Measurements from ENCODE around the gene TCF3. TPM values are rescaled to one million over a fixed set of nuclear protein-coding genes. Genes with fewer than 3 reads are reported as not detected.
"Not testable (repeated sequence)": the region's sequence is repeated elsewhere in the genome, so short reads cannot be mapped to it uniquely, and the experiment has no call there.

TCF3 gene
- total RNA-seq, 6 donors from 2014 or later: 32.9 to 88.2 (median 53.3) TPM

GRCh38 chr19:1646149-1646548 is 6.3 kb downstream of the TCF3 start:
- WGBS, 2 donors: 95 to 97% methylated on average over 19 to 21 of the region's 24 CpGs
- no peaks in the 10 kb centered on the region for H3K27me3 ChIP-seq
- peaks cover 9 to 14% (median 10%) of the 10 kb centered on the region in 4 donors for H3K4me1 ChIP-seq
- H3K4me3 ChIP-seq: no peak overlapping the region
- peaks cover 0 to 58% (median 30%) of the 10 kb centered on the region in 4 donors for H3K36me3 ChIP-seq
- no peaks in the 10 kb centered on the region for H3K9me3 ChIP-seq
- DNase-seq (peak in 1 of 2 donors; percentile 76), ATAC-seq (ENCODE audit: low FRiP score in 2 of 2) (no peak)
- TF ChIP-seq POLR2A (IDR thresholded peaks at IDR 0.05) (no peak), EP300 (IDR thresholded peaks at IDR 0.05) (no peak), CTCF (IDR thresholded peaks at IDR 0.05) (no peak), POLR2AphosphoS5 (IDR thresholded peaks at IDR 0.05) (no peak)
- H3K27ac ChIP-seq: no peak overlapping the region

DNA sequence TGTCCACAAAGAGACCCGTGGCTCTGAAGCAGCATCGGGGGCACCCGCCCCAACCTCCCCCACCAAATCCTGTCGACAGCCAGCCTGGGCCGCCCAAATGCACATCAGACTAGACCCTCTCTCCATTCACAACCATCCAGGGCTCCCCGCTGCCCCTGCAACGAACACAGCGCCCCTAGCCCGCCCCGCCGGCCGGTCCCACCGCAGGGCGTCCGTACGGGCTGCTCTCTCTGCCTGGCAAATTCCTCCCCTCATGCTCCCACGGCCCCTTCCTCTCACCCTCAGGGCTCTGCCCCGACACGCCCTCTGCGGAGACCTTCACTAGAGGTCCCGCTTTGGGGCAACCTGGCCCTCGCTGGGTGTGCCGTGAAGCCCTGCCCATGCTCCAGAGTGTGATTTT is 7.1 kb downstream of the TCF3 start:
- Histone ChIP-seq H3K4me3 (no peak overlapping the region), H3K27ac (no peak overlapping the region), H3K9me3 (no peaks in the 10 kb centered on the region), H3K4me1 (peaks cover under 1 to 6% (median 1%) of the 10 kb centered on the region in 4 donors), H3K36me3 (peaks cover 0 to 60% (median 32%) of the 10 kb centered on the region in 4 donors), H3K27me3 (no peaks in the 10 kb centered on the region)
- ATAC-seq (ENCODE audit: low FRiP score in 2 of 2): no peak
- WGBS, 2 donors: 92 to 95% methylated on average over 14 to 22 of the region's 23 CpGs
- DNase-seq: peak in 1 of 2 donors; percentile 78
- TF ChIP-seq CTCF (IDR thresholded peaks at IDR 0.05) (no peak), EP300 (IDR thresholded peaks at IDR 0.05) (no peak), POLR2A (IDR thresholded peaks at IDR 0.05) (no peak), POLR2AphosphoS5 (IDR thresholded peaks at IDR 0.05) (no peak)

DNA sequence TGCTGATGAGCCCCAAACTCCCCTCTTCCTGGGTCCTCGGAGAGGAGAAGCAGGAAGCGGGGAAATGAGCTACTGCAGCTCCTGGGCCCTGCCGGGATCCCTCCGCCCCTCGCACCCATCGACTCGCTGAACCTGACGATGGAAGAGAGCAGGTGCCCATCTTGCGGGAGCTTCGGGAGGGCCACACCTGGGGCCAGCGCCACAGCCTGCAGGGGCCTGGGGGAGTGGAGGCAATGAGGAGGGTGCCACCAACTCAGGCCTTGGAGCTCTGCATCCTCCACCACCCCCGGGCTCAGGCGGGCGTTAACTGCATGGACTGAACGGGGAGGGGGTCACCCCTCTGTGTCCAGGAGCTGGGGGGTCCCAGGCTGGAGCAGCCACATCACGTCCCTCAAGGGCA is 8.3 kb downstream of the TCF3 start:
- Histone ChIP-seq H3K9me3 (no peaks in the 10 kb centered on the region), H3K36me3 (peaks cover 0 to 60% (median 30%) of the 10 kb centered on the region in 4 donors), H3K27me3 (no peaks in the 10 kb centered on the region), H3K4me1 (no peaks in the 10 kb centered on the region), H3K27ac (no peak overlapping the region), H3K4me3 (no peak overlapping the region)
- TF ChIP-seq POLR2AphosphoS5 (IDR thresholded peaks at IDR 0.05) (no peak), CTCF (IDR thresholded peaks at IDR 0.05) (no peak), POLR2A (IDR thresholded peaks at IDR 0.05) (no peak), EP300 (IDR thresholded peaks at IDR 0.05) (no peak)
- ATAC-seq (ENCODE audit: low FRiP score in 2 of 2) (no peak), DNase-seq (peak in 1 of 2 donors; percentile 78)
- WGBS, 2 donors: 92 to 94% methylated on average over 12 of the region's 16 CpGs

DNA sequence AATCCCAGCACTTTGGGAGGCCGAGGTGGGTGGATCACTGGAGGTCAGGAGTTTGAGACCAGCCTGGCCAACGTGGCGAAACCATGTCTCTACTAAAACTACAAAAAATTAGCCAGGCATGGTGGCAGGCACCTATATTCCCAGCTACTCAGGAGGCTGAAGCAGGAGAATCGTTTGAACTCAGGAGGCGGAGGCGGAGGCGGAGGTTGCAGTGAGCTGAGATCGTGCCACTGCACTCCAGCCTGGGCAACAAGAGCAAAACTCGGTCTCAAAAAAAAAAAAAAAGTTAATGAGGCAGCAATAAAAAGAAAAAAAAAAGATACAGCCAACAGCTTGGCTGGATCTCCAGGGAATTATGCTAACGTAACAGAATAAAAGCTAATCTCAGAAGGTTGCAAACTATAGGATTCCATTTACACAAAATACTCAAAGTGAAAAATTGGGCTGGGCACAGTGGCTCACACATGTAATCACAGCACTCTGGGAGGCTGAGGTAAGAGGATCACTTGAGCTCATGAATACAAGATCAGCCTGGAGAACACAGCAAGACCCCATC is 11.4 kb downstream of the TCF3 start:
- H3K4me3 ChIP-seq: not testable (repeated sequence)

GRCh38 chr19:1636325-1637236 is 15.8 kb downstream of the TCF3 start:
- DNase-seq (no peak), ATAC-seq (ENCODE audit: low FRiP score in 2 of 2) (no peak)
- H3K27ac ChIP-seq: no peak overlapping the region
- H3K9me3 ChIP-seq: no peaks in the 10 kb centered on the region
- H3K4me3 ChIP-seq: no peak overlapping the region
- TF ChIP-seq CTCF (IDR thresholded peaks at IDR 0.05) (no peak), POLR2AphosphoS5 (IDR thresholded peaks at IDR 0.05) (no peak), EP300 (IDR thresholded peaks at IDR 0.05) (no peak), POLR2A (IDR thresholded peaks at IDR 0.05) (no peak)
- H3K36me3 ChIP-seq: peaks cover 0 to 52% (median 26%) of the 10 kb centered on the region in 4 donors
- no peaks in the 10 kb centered on the region for H3K4me1 ChIP-seq
- WGBS, 2 donors: 92 to 95% methylated on average over 15 to 24 of the region's 34 CpGs
- H3K27me3 ChIP-seq: no peaks in the 10 kb centered on the region

More for the DNA sequence above, 11.4 kb downstream of the TCF3 start:
- H3K36me3 ChIP-seq: peaks cover 0 to 61% (median 21%) of the 10 kb centered on the region in 4 donors
- H3K27ac ChIP-seq; ATAC-seq (ENCODE audit: low FRiP score in 2 of 2); H3K4me1 ChIP-seq; DNase-seq; H3K9me3 ChIP-seq; H3K27me3 ChIP-seq: not testable (repeated sequence)
- 89 to 92% methylated on average over 10 of the region's 10 CpGs for WGBS, 2 donors
